ENCODE data around the gene AVEN.
"Not testable (repeated sequence)": the region's sequence is repeated elsewhere in the genome, so short reads cannot be mapped to it uniquely, and the experiment has no call there.

Gene AVEN

DNA sequence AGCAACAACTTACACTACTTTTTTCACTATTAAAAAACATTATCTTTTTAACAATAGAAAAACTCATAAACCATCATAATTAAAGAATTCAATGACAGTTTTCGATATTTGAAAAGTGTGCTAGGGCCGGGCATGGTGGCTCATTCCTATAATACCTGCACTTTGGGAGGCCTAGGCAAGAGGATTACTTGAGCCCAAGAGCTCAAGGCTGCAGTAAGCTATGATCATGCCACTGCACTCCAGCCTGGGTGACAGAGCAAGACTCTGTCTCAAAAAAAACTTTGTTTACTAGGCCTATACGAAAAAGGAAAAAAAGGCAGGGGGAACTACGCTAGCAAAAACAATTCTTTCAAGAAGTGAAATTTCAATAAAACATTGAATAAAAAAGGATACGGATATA is 28.1 kb downstream of the AVEN start:
- H3K4me2 ChIP-seq (ENCODE audit: low read length), result no peak overlapping the region
- no peaks in the 10 kb centered on the region for H3K36me3 ChIP-seq (ENCODE audit: control insufficient read depth, insufficient read depth, low read length)
- no peaks in the 10 kb centered on the region for H3K4me1 ChIP-seq
- TF ChIP-seq, protein P1, sequence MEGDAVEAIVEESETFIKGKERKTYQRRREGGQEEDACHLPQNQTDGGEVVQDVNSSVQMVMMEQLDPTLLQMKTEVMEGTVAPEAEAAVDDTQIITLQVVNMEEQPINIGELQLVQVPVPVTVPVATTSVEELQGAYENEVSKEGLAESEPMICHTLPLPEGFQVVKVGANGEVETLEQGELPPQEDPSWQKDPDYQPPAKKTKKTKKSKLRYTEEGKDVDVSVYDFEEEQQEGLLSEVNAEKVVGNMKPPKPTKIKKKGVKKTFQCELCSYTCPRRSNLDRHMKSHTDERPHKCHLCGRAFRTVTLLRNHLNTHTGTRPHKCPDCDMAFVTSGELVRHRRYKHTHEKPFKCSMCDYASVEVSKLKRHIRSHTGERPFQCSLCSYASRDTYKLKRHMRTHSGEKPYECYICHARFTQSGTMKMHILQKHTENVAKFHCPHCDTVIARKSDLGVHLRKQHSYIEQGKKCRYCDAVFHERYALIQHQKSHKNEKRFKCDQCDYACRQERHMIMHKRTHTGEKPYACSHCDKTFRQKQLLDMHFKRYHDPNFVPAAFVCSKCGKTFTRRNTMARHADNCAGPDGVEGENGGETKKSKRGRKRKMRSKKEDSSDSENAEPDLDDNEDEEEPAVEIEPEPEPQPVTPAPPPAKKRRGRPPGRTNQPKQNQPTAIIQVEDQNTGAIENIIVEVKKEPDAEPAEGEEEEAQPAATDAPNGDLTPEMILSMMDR (IDR thresholded peaks at IDR 0.05), result no peak
- H3K27me3 ChIP-seq (ENCODE audit: control insufficient read depth, insufficient read depth, low read length), result no peaks in the 10 kb centered on the region
- H2AFZ ChIP-seq, result no peak overlapping the region
- no peak overlapping the region for H3K27ac ChIP-seq
- no peaks in the 10 kb centered on the region for H3K79me2 ChIP-seq
- no peaks in the 10 kb centered on the region for H3K9me3 ChIP-seq (ENCODE audit: control insufficient read depth, low read length)
- H3K9ac ChIP-seq, result no peak overlapping the region
- no peak overlapping the region for H3K4me3 ChIP-seq (ENCODE audit: low read depth, low read length)

DNA sequence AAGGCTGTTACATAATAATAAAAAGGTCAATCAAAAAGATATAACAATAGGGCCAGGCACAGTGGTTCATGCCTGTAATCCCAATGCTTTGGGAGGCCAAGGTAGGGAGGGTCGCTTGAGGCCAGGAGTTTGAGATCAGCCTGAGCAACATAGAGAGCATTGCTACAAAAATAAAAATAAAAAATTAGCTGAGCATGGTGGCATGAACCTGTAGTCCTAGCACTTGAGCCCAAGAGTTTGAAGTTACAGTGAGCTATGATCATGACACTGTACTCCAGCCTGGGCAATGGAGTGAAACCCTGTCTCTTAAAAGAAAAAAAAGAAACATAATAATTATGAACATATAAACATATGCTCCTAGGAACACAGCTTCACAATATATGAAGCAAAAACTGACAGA is 29.3 kb downstream of the AVEN start:
- TF ChIP-seq, protein P1 (IDR thresholded peaks at IDR 0.05), result no peak
- Histone ChIP-seq H3K27me3 (ENCODE audit: control insufficient read depth, insufficient read depth, low read length) (no peaks in the 10 kb centered on the region), H3K27ac (no peak overlapping the region), H3K4me2 (ENCODE audit: low read length) (no peak overlapping the region), H3K79me2 (no peaks in the 10 kb centered on the region), H3K4me3 (ENCODE audit: low read depth, low read length) (no peak overlapping the region), H3K36me3 (ENCODE audit: control insufficient read depth, insufficient read depth, low read length) (no peaks in the 10 kb centered on the region), H3K9me3 (ENCODE audit: control insufficient read depth, low read length) (no peaks in the 10 kb centered on the region), H3K4me1 (no peaks in the 10 kb centered on the region), H2AFZ (no peak overlapping the region), H3K9ac (no peak overlapping the region)

DNA sequence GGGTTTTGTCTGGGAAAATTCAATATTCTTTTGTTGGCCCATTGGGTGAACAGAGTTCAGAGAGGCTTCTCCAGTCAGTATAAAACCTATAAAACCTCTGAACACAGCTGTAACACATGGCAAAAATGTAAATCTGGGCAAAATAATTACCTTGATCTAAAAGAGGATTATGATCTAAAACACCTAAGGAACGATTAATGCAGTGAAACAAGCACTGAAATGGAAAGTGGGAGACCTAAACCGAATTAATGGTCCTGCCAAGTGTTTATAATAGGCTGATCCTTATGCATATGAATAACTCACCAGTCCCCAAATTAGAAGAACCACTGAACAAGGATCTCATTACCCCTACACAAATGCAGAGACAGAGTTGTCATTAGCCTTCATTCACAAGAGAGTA is 32.6 kb downstream of the AVEN start:
- H3K36me3 ChIP-seq (ENCODE audit: control insufficient read depth, insufficient read depth, low read length), result no peaks in the 10 kb centered on the region
- H3K9me3 ChIP-seq (ENCODE audit: control insufficient read depth, low read length), result no peaks in the 10 kb centered on the region
- H3K27ac ChIP-seq, result no peak overlapping the region
- no peak overlapping the region for H3K4me2 ChIP-seq (ENCODE audit: low read length)
- no peaks in the 10 kb centered on the region for H3K27me3 ChIP-seq (ENCODE audit: control insufficient read depth, insufficient read depth, low read length)
- TF ChIP-seq, protein P1 (IDR thresholded peaks at IDR 0.05), result no peak
- H3K79me2 ChIP-seq, result no peaks in the 10 kb centered on the region
- no peak overlapping the region for H3K9ac ChIP-seq
- no peak overlapping the region for H3K4me3 ChIP-seq (ENCODE audit: low read depth, low read length)
- no peak overlapping the region for H2AFZ ChIP-seq
- H3K4me1 ChIP-seq, result no peaks in the 10 kb centered on the region

DNA sequence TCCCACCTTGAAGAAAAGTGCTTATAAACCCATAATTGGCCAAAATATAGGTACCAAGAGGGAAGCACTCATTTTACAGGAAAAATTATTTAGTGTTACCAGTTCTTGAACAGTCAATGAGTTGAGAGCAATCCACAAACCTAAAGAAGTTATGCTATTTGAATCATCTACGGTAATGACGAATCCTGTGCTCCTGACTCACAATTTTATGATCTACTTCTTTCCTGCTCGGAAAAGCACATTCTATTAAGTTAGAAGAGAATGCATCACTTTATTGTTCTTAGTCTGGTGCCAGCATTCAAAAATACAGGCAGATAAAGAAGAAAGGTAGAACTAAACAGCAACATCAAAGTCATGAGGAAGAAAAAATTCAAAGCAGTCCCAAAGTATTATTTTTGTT is 37.5 kb downstream of the AVEN start:
- H3K27ac ChIP-seq, result no peak overlapping the region
- no peaks in the 10 kb centered on the region for H3K27me3 ChIP-seq (ENCODE audit: control insufficient read depth, insufficient read depth, low read length)
- no peak overlapping the region for H2AFZ ChIP-seq
- no peaks in the 10 kb centered on the region for H3K4me1 ChIP-seq
- TF ChIP-seq, protein P1 (IDR thresholded peaks at IDR 0.05), result no peak
- no peak overlapping the region for H3K4me2 ChIP-seq (ENCODE audit: low read length)
- H3K9me3 ChIP-seq (ENCODE audit: control insufficient read depth, low read length), result no peaks in the 10 kb centered on the region
- H3K36me3 ChIP-seq (ENCODE audit: control insufficient read depth, insufficient read depth, low read length), result no peaks in the 10 kb centered on the region
- H3K9ac ChIP-seq, result no peak overlapping the region
- H3K79me2 ChIP-seq, result no peaks in the 10 kb centered on the region
- H3K4me3 ChIP-seq (ENCODE audit: low read depth, low read length), result no peak overlapping the region

DNA sequence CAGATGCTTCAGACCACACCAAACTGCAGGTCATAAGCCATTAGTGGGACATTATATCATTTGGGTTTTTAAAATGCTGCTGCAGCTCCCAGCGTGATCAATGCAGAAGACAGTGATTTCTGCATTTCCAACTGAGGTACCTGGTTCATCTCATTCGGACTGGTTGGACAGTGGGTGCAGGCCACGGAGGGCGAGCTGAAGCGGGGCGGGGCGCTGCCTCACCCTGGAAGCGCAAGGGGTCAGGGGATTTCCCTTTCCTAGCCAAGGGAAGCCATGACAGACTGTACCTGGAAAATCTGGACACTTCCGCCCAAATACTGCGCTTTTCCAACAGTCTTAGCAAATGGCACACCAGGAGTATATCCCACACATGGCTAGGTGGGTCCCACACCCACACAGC is 43.3 kb downstream of the AVEN start:
- not testable (repeated sequence) for H3K9ac ChIP-seq; H3K27me3 ChIP-seq (ENCODE audit: control insufficient read depth, insufficient read depth, low read length); H2AFZ ChIP-seq; H3K4me1 ChIP-seq; H3K9me3 ChIP-seq (ENCODE audit: control insufficient read depth, low read length); H3K79me2 ChIP-seq; H3K27ac ChIP-seq; H3K4me3 ChIP-seq (ENCODE audit: low read depth, low read length); H3K4me2 ChIP-seq (ENCODE audit: low read length); H3K36me3 ChIP-seq (ENCODE audit: control insufficient read depth, insufficient read depth, low read length)

Data from parathyroid adenoma (tissue), 2 donors.